CD4-positive, alpha-beta T cell treated with Interleukin-4 for 4 hours (primary cell): ENCODE results near the gene TMED9.
"Not testable (repeated sequence)": the region's sequence is repeated elsewhere in the genome, so short reads cannot be mapped to it uniquely, and the experiment has no call there.

Source experiments
- DNase-seq: peaks from one replicate; pipeline ENCODE4 v3.0.0-alpha.2; 2020

TMED9 gene

GRCh38 chr5:177592010-177592834 lies at the start of gene TMED9:
Gene TMED9, plus strand, starts transcription at chr5:177592203. Its CDS starts 12 bp downstream, at chr5:177592215.
- peak; percentile 86 for DNase-seq

GRCh38 chr5:177542816-177543465 lies 49.1 kb upstream of the TMED9 start:
- DNase-seq: no peak

GRCh38 chr5:177545487-177546257 lies 46.3 kb upstream of the TMED9 start:
- no peak for DNase-seq

GRCh38 chr5:177546258-177546741 lies 45.7 kb upstream of the TMED9 start:
- no peak for DNase-seq

GRCh38 chr5:177547736-177548135 lies 44.3 kb upstream of the TMED9 start:
- no peak for DNase-seq

GRCh38 chr5:177548495-177548894 lies 43.5 kb upstream of the TMED9 start:
- no peak for DNase-seq

GRCh38 chr5:177550122-177550521 lies 41.9 kb upstream of the TMED9 start:
- DNase-seq: no peak

- no peak for DNase-seq
Observed at GRCh38 chr5:177552839-177553455, 39.1 kb upstream of the TMED9 start.

- DNase-seq: peak; percentile 18
Observed at GRCh38 chr5:177553671-177554429, 38.2 kb upstream of the TMED9 start.

GRCh38 chr5:177554474-177555111 lies 37.4 kb upstream of the TMED9 start, which contains the start of gene FAM193B:
Gene FAM193B, minus strand, starts transcription at chr5:177554563. Its CDS starts 105 bp downstream, at chr5:177554458.
- DNase-seq: peak; percentile 95

- DNase-seq: no peak
Observed at GRCh38 chr5:177555228-177555627, 36.8 kb upstream of the TMED9 start.

- no peak for DNase-seq
Observed at GRCh38 chr5:177555665-177556064, 36.3 kb upstream of the TMED9 start.

- DNase-seq: peak; percentile 35
Observed at GRCh38 chr5:177557041-177557647, 34.9 kb upstream of the TMED9 start.

GRCh38 chr5:177557796-177558195 lies 34.2 kb upstream of the TMED9 start:
- DNase-seq: no peak

GRCh38 chr5:177559446-177559941 lies 32.5 kb upstream of the TMED9 start:
- DNase-seq: not testable (repeated sequence)

GRCh38 chr5:177565046-177565445 lies 27.0 kb upstream of the TMED9 start:
- DNase-seq: no peak

- no peak for DNase-seq
Observed at GRCh38 chr5:177568326-177568725, 23.7 kb upstream of the TMED9 start.

GRCh38 chr5:177569894-177570293 lies 22.1 kb upstream of the TMED9 start:
- DNase-seq: no peak

GRCh38 chr5:177575488-177575887 lies 16.5 kb upstream of the TMED9 start:
- DNase-seq: no peak

- no peak for DNase-seq
Observed at GRCh38 chr5:177576169-177576568, 15.8 kb upstream of the TMED9 start.

GRCh38 chr5:177578316-177578715 lies 13.7 kb upstream of the TMED9 start:
- DNase-seq: no peak
